ENCODE measurements around the gene ATP10D.

DNA sequence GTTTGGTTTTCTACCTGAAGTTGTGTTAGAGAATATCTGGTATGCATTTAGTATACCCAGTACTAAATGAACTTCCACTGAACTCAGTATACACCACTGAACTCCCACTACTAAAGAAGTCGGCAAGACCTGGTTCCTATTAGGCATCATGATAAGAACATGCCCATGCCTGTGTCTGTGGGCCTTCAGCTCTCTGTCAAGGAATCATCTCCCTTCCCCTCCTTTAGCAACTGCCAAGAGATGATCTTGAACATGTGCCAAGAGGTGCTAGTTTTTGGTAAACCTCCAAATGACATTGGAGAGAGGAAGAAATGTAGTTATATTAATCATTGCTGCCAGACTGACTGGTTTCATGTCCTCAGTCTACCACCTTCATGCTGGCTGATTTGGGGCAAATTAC lies 113.2 kb downstream of the ATP10D start:
- no peak for TF ChIP-seq GATA2 (IDR thresholded peaks at IDR 0.05; ENCODE audit: low read depth, low read length)
- TF ChIP-seq GATA3 (IDR thresholded peaks at IDR 0.05; ENCODE audit: low read depth, low read length): no peak

All from SH-SY5Y (cell line).